IgD-negative memory B cell (primary cell): ENCODE data around the gene PSMD5. TPM values are rescaled to one million over a fixed set of nuclear protein-coding genes. Genes with fewer than 3 reads are reported as not detected.
A peak's percentile ranks its signal among the peaks of the same experiment; 100 is the strongest.

ENCODE experiments used
- H3K27ac Mint-ChIP-seq, 3 donors: one replicate each; pipeline ENCODE4 v1.8.0; 2020 to 2022; ENCODE audit warnings: mild to moderate bottlenecking in 3 of 3, mixed read lengths in 3 of 3, moderate library complexity in 1 of 3
- H3K27me3 Mint-ChIP-seq: one replicate; pipeline ENCODE4 v1.8.0; 2021; ENCODE audit warnings: mixed read lengths
- H3K36me3 Mint-ChIP-seq: one replicate; pipeline ENCODE4 v1.8.0; 2020; ENCODE audit warnings: mild to moderate bottlenecking, mixed read lengths
- H3K4me1 Mint-ChIP-seq, 3 donors: one replicate each; pipeline ENCODE4 v1.8.0; 2020 to 2022; ENCODE audit warnings: mixed read lengths in 3 of 3, mild to moderate bottlenecking in 1 of 3
- H3K4me3 Mint-ChIP-seq, 4 donors: one replicate each; pipeline ENCODE4 v1.8.0; 2020 to 2022; ENCODE audit warnings: mild to moderate bottlenecking in 4 of 4, mixed read lengths in 4 of 4, moderate library complexity in 3 of 4
- H3K9me3 Mint-ChIP-seq, 3 donors: one replicate each; pipeline ENCODE4 v1.8.0; 2020 to 2021; ENCODE audit warnings: mixed read lengths in 3 of 3, mild to moderate bottlenecking in 1 of 3
- polyA plus RNA-seq: library from polyadenylated mRNA; unstranded; fragments of 300-500 nt; fragmentation: Illumina TruSeq; gene quantifications from one replicate; pipeline ENCODE4 v1.2.3, GENCODE V29; 2021

PSMD5 gene
- polyA plus RNA-seq, 1 donor from 2014 or later: 16.8 TPM

GRCh38 chr9:120855827-120856670 lies 13.3 kb upstream of the PSMD5 start:
- H3K4me3 Mint-ChIP-seq: no peak overlapping the region
- H3K27ac Mint-ChIP-seq: peak overlapping the region in 1 of 3 donors; percentile 84
- no peaks in the 10 kb centered on the region for H3K27me3 Mint-ChIP-seq
- H3K4me1 Mint-ChIP-seq: peaks cover 0 to 4% (median 0%) of the 10 kb centered on the region in 3 donors
- no peaks in the 10 kb centered on the region for H3K9me3 Mint-ChIP-seq
- H3K36me3 Mint-ChIP-seq: peaks cover 1% of the 10 kb centered on the region

GRCh38 chr9:120854596-120855327 lies 12.0 kb upstream of the PSMD5 start:
- no peaks in the 10 kb centered on the region for H3K9me3 Mint-ChIP-seq
- H3K4me3 Mint-ChIP-seq: no peak overlapping the region
- peak overlapping the region in 1 of 3 donors; percentile 42 for H3K27ac Mint-ChIP-seq
- H3K4me1 Mint-ChIP-seq: peaks cover 0 to 5% (median 4%) of the 10 kb centered on the region in 3 donors
- H3K36me3 Mint-ChIP-seq: peaks cover 2% of the 10 kb centered on the region
- H3K27me3 Mint-ChIP-seq: no peaks in the 10 kb centered on the region

GRCh38 chr9:120853198-120853597 lies 10.5 kb upstream of the PSMD5 start:
- Mint-ChIP-seq H3K9me3 (no peaks in the 10 kb centered on the region), H3K36me3 (peaks cover 2% of the 10 kb centered on the region), H3K27ac (no peak overlapping the region), H3K4me3 (no peak overlapping the region), H3K27me3 (no peaks in the 10 kb centered on the region), H3K4me1 (peaks cover 0 to 5% (median 0%) of the 10 kb centered on the region in 3 donors)

- H3K36me3 Mint-ChIP-seq: peaks cover 2% of the 10 kb centered on the region
- H3K9me3 Mint-ChIP-seq: no peaks in the 10 kb centered on the region
- H3K27me3 Mint-ChIP-seq: no peaks in the 10 kb centered on the region
- H3K4me3 Mint-ChIP-seq: no peak overlapping the region
- H3K27ac Mint-ChIP-seq: no peak overlapping the region
- H3K4me1 Mint-ChIP-seq: peaks cover 0 to 5% (median 4%) of the 10 kb centered on the region in 3 donors
Observed at GRCh38 chr9:120852240-120853010, 9.7 kb upstream of the PSMD5 start.

- H3K4me1 Mint-ChIP-seq: peaks cover 0 to 7% (median 5%) of the 10 kb centered on the region in 3 donors
- H3K36me3 Mint-ChIP-seq: peaks cover 2% of the 10 kb centered on the region
- H3K9me3 Mint-ChIP-seq: no peaks in the 10 kb centered on the region
- H3K27me3 Mint-ChIP-seq: no peaks in the 10 kb centered on the region
- H3K4me3 Mint-ChIP-seq: no peak overlapping the region
- no peak overlapping the region for H3K27ac Mint-ChIP-seq
Observed at GRCh38 chr9:120851449-120851848, 8.7 kb upstream of the PSMD5 start.

- Mint-ChIP-seq H3K27me3 (no peaks in the 10 kb centered on the region), H3K36me3 (peaks cover 2% of the 10 kb centered on the region), H3K27ac (no peak overlapping the region), H3K4me1 (peaks cover 0 to 12% (median 5%) of the 10 kb centered on the region in 3 donors), H3K4me3 (no peak overlapping the region), H3K9me3 (no peaks in the 10 kb centered on the region)
Observed at GRCh38 chr9:120850315-120850714, 7.6 kb upstream of the PSMD5 start.

- peaks cover 6% of the 10 kb centered on the region for H3K36me3 Mint-ChIP-seq
- no peaks in the 10 kb centered on the region for H3K9me3 Mint-ChIP-seq
- peak overlapping the region in 1 of 4 donors; percentile 25 for H3K4me3 Mint-ChIP-seq
- no peaks in the 10 kb centered on the region for H3K27me3 Mint-ChIP-seq
- peaks cover 9 to 32% (median 32%) of the 10 kb centered on the region in 3 donors for H3K4me1 Mint-ChIP-seq
- peak overlapping the region in 2 of 3 donors; percentile 31 to 55 for H3K27ac Mint-ChIP-seq
Observed at GRCh38 chr9:120846906-120847305, 4.2 kb upstream of the PSMD5 start.

GRCh38 chr9:120846251-120846889 lies 3.6 kb upstream of the PSMD5 start:
- H3K27me3 Mint-ChIP-seq: no peaks in the 10 kb centered on the region
- H3K4me3 Mint-ChIP-seq: peak overlapping the region in 2 of 4 donors; percentile 8 to 25
- H3K36me3 Mint-ChIP-seq: peaks cover 6% of the 10 kb centered on the region
- peaks cover 10 to 37% (median 37%) of the 10 kb centered on the region in 3 donors for H3K4me1 Mint-ChIP-seq
- peaks cover 0 to 2% (median 0%) of the 10 kb centered on the region in 3 donors for H3K9me3 Mint-ChIP-seq
- no peak overlapping the region for H3K27ac Mint-ChIP-seq

GRCh38 chr9:120845255-120845654 lies 2.5 kb upstream of the PSMD5 start:
- H3K4me3 Mint-ChIP-seq: peak overlapping the region in 1 of 4 donors; percentile 100
- peaks cover 10 to 38% (median 36%) of the 10 kb centered on the region in 3 donors for H3K4me1 Mint-ChIP-seq

GRCh38 chr9:120841930-120842684 lies 615 bp downstream of the PSMD5 start:
- peak overlapping the region; percentile 93 to 98 (median 96) for H3K27ac Mint-ChIP-seq
- peaks cover 0 to 3% (median 0%) of the 10 kb centered on the region in 3 donors for H3K9me3 Mint-ChIP-seq
- peaks cover 23 to 49% (median 41%) of the 10 kb centered on the region in 3 donors for H3K4me1 Mint-ChIP-seq
- peak overlapping the region; percentile 92 to 100 (median 96) for H3K4me3 Mint-ChIP-seq
- H3K36me3 Mint-ChIP-seq: peaks cover 8% of the 10 kb centered on the region
- H3K27me3 Mint-ChIP-seq: peaks cover 1% of the 10 kb centered on the region

More at GRCh38 chr9:120845255-120845654, 2.5 kb upstream of the PSMD5 start:
- H3K36me3 Mint-ChIP-seq: peaks cover 3% of the 10 kb centered on the region
- no peaks in the 10 kb centered on the region for H3K27me3 Mint-ChIP-seq
- peak overlapping the region in 1 of 3 donors; percentile 51 for H3K27ac Mint-ChIP-seq
- H3K9me3 Mint-ChIP-seq: peaks cover 0 to 3% (median 0%) of the 10 kb centered on the region in 3 donors

- peaks cover 4% of the 10 kb centered on the region for H3K36me3 Mint-ChIP-seq
- peak overlapping the region; percentile 32 to 44 (median 42) for H3K27ac Mint-ChIP-seq
- H3K4me3 Mint-ChIP-seq: peak overlapping the region in 2 of 4 donors; percentile 76 to 84
- H3K9me3 Mint-ChIP-seq: peaks cover 0 to 3% (median 0%) of the 10 kb centered on the region in 3 donors
- peaks cover 23 to 39% (median 26%) of the 10 kb centered on the region in 3 donors for H3K4me1 Mint-ChIP-seq
- peaks cover 1% of the 10 kb centered on the region for H3K27me3 Mint-ChIP-seq
Observed at GRCh38 chr9:120839146-120839545, 3.6 kb downstream of the PSMD5 start.

- Mint-ChIP-seq H3K27me3 (peaks cover 1% of the 10 kb centered on the region), H3K4me1 (peaks cover 22 to 31% (median 23%) of the 10 kb centered on the region in 3 donors), H3K36me3 (peaks cover 4% of the 10 kb centered on the region), H3K27ac (peak overlapping the region in 1 of 3 donors; percentile 45), H3K9me3 (peaks cover 0 to 3% (median 0%) of the 10 kb centered on the region in 3 donors), H3K4me3 (no peak overlapping the region)
Observed at GRCh38 chr9:120837921-120838320, 4.8 kb downstream of the PSMD5 start.

- H3K4me3 Mint-ChIP-seq: no peak overlapping the region
- no peaks in the 10 kb centered on the region for H3K9me3 Mint-ChIP-seq
- no peaks in the 10 kb centered on the region for H3K27me3 Mint-ChIP-seq
- H3K4me1 Mint-ChIP-seq: peaks cover 0 to 4% (median 4%) of the 10 kb centered on the region in 3 donors
- H3K27ac Mint-ChIP-seq: no peak overlapping the region
- H3K36me3 Mint-ChIP-seq: no peaks in the 10 kb centered on the region
Observed at GRCh38 chr9:120833325-120833724, 9.4 kb downstream of the PSMD5 start.
